CD4-positive, alpha-beta T cell treated with Interferon alpha-2 for 1 hour (primary cell): ENCODE data around the gene GHR.
"Not testable (repeated sequence)": the region's sequence is repeated elsewhere in the genome, so short reads cannot be mapped to it uniquely, and the experiment has no call there.

Experiments
- DNase-seq, 2 donors: peaks; one replicate each; pipeline ENCODE4 v3.0.0-alpha.2; 2020 to 2022

GHR gene

DNA sequence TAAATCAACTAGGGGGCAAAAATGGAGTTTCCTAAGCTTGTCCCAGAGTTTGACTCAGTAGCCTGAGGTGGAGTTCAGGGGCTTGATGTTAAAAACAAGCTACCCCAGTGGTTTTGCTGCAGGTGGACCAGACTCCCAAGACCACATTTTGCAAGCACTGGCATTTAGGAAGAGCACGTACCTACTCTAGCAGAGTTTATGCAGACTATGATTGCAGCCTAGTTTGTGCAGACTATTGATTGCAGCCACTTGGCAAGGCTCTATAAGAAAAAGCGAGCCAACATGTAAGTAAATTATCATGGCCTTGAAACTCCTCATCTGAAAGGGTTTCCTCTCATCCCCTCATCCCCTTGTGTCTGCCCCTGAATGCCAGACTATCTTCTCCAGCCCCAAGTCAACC, 231.4 kb downstream of the GHR start:
- no peak for DNase-seq

DNA sequence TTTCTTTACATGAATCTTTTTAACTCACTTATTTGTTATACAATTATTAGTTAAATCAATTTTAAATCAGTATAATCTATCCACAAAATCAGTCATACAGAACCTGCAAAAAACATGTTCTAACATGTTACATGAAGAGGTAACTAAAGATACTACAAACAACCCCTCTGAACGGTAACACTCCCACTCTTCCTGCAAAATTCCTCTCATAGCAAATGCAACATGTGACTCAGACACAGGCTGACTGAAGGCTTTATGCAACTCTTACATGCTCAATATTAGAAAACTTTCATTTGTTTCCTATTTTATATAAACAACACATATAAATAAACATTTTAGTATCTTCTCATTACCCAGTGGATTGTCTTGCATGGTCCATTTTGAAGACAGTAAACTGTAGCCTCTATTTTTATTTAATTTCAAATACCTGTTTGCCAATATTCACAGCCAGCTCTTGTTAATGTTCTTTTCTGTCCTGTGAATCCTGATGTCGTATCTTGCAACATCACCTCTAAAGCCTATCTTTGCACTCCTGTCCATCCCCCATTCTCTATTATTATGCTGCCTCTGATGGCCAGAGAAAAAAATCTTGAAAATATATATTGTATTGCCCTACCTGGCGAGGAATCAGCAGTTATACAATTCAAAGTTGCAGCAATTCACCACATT, 232.9 kb downstream of the GHR start:
- no peak for DNase-seq

DNA sequence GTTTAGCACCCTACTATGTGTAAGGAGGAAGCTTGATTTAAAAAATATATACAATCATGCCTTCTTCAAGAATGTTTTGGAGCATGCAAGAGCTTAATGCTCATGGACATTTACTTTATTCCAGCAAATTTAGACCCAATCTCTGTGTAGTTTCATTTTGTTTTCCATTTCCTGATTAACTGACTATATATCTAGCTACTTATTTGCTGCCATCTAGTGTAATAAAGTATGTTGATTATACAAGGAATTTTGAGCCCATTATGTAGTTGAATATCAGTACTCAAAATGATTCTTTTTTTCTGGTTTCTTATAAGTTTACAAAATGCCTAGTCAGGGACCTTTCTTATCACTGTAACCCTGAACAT, 233.4 kb downstream of the GHR start:
- no peak for DNase-seq

DNA sequence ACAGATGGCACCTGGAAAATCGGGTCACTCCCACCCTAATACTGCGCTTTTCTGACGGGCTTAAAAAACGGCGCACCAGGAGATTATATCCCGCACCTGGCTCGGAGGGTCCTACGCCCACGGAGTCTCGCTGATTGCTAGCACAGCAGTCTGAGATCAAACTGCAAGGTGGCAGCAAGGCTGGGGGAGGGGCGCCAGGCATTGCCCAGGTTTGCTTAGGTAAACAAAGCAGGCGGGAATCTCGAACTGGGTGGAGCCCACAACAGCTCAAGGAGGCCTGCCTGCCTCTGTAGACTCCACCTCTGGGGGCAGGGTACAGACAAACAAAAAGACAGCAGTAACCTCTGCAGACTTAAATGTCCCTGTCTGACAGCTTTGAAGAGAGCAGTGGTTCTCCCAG, 236.6 kb downstream of the GHR start:
- not testable (repeated sequence) for DNase-seq

DNA sequence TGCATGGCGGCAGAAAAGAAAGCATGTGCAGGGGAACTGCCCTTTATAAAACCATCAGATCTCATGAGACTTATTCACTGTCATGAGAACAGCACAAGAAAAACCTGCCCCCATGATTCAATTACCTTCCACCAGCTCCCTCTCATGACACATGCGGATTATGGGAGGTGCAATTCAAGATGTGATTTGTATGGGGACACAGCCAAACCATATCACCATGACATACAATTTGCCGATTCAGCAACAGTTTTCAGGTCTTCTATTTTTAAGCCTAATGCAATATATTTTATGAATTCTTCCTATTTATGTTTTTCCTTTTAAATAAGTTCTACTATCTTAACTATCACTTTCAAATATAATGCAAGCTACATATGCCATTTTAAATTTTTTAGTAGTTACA, 242.6 kb downstream of the GHR start:
- DNase-seq, result no peak

DNA sequence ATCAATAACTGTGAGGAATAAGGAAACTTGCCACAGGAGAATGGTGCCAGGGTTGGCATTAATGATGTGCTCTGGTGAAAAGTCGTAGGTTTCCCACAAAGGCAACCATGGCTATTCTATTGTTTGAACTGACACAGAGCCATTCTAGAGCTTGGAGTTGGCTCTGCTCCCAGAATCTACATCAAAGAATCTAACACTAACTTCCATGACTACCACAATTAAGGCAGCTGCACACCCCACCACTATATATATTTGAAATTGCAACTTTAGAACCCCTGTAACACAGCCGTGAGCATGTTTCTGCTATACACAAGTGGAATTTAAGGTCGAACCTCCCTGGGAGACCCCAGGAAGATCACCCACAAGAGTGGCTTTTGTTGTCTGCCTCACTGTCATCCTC, 243.6 kb downstream of the GHR start:
- no peak for DNase-seq

DNA sequence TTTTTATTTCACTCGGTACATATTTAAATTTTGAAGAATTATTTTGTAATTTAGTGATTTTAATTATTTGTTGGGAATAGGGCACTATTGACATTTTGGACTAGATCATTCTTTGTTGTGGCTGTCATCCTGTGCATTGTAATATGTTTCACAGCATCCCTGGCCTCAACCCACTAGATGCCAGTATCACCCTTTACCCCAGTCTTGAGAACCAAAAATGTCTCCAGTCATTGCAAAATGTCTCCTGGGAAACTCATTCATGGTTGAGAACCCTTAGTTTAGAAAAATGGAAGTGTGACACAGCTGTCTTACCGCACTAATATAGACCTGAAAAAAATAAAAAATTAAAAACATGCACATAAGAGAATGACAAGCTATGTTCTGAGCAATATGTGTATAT, 245.0 kb downstream of the GHR start:
- DNase-seq, result no peak

DNA sequence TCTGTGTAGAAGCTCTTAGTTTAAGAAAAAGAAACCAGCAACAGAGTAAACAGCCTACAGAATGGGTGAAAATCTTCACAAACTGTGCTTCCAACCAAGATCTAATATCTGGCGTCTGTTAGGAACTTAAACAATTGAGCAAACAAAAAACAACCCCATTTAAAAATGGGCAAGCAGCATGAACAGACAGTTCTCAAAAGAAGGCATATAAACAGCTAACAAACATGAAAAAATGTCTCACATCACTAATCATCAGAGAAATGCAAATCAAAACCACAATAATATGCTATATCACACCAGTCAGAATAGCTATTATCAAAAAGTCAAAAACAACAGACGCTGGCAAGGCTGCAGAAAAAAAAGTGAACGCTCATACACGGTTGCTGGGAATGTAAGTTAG, 249.7 kb downstream of the GHR start:
- no peak for DNase-seq

DNA sequence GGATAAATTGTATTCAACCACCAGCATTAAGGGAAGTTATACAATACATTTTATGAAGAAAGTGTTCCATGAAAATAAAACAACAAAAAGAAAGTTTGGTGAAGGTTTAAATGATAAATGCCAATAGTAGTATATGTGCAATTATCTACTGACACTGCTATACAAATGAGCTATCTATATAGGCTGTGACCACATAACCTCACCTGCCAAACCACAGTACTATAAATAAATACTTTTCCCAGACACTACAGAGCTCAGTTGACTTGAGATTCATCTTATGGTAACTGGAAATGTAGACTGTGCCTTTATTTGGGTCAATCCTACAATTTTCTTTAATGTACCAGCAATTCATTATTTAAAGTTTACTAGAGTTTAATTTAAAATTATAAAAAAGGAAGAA, 252.4 kb downstream of the GHR start:
- no peak for DNase-seq

DNA sequence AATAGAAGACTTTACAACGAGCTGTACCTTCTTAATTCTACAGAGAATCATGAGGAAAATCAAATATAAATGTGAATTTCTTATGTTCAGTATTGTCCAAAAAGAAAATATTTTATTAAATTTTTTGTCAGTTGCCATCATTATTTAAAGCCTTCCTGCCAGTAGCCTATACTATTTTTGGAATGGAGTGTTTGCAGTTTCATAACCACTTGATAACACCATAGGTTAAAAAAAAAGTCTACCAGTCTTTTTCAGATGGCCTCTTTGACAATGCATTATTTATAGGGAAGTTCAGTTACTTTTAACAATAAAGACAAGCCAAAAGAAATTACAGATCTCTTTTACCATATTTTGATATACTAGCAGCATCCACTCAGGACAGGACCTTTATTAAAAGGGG, 253.1 kb downstream of the GHR start:
- no peak for DNase-seq

DNA sequence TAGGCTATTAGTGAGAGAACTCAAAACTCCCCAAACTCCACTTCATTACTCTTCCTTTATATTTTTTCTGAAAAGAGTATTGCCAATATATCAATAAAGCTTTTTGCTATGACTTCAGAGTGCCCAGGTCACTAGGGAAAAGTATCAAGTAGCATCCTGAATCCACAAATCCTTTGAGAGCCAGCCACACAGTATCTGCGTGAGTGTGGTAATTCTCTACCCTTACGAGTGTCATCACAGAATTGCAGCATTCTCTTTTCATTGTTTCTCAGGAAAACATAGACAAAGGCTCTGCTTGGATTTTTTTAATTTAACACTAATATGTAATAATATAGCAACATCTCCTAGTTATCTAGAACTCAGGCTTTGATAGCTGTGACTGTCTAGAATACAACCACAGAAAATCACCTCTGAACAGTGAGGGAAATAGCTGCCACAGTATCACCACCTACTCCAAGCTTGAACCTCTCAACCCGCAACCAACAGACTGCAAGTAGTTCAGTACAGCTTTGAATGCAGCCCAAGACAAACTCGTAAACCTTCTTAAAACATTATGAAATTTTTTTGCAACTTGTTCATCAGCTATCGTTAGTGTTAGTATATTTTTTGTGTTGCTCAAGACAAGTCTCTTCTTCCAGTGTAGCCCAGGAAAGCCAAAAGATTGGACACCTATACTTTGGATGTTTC, 254.1 kb downstream of the GHR start:
- DNase-seq, result no peak

DNA sequence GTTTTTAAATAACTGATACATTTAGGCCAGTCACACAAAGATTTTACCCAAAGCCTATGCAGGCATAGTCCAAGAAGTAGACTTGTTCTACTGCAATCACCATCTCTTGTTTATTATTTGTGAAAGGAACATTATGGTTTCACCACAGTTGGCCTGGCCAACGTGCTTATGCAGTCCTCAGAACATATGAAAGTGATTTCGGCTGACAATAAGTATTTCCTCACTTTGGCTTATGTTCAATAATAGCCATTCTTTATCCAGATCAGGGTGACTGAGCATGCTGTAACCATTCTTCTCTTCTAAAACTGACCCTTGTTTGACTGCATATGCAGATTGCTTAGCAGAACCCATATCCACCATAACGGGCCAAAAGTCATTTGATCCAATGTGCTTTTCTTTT, 256.8 kb downstream of the GHR start:
- no peak for DNase-seq

DNA sequence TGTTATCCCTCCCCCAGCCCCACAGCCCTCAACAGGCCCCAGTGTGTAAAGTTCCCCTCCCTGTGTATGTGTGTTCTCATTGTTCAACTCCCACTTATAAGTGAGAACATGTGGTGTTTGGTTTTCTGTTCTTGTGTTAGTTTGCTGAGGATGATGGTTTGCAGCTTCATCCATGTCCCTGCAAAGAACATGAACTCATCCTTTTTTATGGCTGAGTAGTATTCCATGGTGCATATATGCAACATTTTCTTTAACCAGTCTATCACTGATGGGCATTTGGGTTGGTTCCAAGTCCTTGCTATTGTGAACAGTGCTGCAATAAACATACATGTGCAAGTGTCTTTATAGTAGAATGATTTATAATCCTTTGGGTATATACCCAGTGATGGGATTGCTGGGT, 261.8 kb downstream of the GHR start:
- not testable (repeated sequence) for DNase-seq

DNA sequence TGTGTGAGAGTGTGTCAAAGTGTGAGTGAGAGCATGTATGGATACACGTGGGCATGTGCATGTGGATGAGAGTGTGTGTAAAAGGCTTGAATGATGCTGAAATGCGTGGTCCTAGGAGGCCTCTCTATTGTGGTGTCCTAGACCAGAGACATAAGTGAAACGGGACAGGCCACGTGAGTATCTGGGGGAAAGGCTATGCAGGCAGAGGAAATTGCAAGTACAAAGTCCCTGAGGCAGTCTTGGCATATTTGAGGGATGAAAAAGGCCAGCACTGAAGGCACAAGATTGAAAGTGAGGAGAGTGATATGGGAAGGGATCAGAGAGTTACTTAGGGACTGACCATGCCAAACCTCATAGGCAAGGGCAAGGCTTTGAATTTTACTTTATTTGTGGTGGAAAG, 266.2 kb downstream of the GHR start:
- no peak for DNase-seq

DNA sequence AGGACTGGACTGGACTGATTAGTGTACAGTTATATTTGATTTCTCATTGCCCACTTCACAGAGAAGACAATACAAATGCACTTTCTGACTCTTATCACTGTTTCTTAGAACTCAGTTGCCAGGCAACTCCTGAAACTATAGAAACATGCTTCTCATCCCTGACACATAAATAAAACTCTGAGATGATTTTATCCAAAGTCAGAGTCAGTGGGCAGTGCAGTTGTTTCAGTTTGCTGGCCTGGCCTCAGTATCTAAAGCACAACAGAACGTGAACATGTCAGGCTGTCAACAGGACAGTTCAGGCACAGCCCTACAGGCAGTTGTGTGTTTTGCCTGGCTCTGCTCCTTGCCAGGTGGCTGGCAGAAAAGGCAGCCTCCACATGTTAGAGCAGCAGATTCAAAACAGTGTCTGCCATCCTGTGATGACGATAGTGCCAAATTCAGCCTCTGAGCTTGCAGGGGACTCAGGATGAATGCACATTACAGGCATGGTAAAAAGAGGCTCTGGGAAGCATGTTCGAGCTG, 268.2 kb downstream of the GHR start:
- DNase-seq, result no peak

DNA sequence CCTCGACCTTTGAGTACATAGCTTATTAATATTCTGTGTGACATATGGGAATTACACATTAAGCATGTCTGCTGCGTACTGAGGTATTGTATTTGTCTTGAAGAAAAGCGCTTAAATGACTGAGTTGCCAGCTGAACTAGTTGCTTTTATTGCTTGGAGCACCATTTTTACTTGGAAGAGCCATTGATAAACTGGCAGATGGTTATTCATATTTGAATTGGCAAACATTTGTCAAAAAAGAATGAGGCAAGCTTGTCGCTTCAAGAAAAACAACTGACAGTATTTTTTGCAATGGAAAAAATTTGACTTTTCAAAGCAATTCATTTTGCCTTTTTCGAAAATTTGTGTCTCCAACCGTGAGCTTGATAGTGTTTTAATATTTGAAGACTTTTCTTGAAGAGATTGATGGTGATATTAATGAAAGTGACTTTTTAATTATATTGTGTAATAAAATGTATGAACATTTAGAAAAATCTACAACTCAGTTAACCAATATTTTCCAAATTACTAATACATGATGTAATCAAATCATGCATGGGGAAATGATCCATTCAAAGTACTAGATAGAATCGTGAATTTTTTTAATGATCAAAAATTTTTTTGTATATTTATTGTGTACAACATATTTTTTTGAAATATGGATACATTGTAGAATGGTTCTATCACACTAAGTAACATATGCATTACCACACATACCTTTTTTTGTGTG, 278.3 kb downstream of the GHR start:
- no peak for DNase-seq

DNA sequence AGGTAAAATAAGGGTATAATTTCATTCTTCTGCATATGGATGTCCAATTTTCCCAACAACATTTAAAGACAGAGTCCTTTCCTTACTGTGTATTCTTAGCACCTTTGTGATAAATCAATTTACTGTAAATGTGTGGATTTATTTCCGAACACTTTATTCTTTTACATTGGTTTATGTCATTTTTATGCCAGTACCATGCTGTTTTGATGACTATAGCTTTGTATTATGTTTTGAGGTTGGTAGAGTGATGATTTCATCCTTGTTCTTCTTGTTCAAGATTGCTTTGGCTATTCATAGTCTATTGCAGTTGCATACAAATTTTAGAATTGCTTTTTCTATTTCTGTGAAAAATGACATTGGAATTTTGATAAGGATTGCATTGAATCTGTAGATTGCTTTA, 280.0 kb downstream of the GHR start:
- DNase-seq, result no peak

DNA sequence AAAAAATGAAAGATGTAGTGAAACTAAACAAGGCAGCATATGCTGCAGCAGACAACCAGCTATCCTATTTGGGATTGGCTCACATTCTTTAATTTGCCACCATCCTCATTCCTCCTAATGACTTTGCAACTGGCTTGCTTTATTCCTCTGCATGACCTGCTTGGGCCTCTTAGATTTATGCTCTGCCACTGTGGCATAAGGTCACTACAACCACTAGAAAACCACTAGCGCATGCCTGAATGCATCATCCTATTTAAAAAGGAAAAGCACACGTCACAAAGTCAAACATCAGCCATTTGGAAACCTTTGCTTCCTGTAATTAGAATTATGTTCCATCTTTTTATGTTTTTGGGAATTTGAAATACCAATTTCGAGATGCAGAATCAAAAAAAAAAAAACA, 292.5 kb downstream of the GHR start:
- no peak for DNase-seq

DNA sequence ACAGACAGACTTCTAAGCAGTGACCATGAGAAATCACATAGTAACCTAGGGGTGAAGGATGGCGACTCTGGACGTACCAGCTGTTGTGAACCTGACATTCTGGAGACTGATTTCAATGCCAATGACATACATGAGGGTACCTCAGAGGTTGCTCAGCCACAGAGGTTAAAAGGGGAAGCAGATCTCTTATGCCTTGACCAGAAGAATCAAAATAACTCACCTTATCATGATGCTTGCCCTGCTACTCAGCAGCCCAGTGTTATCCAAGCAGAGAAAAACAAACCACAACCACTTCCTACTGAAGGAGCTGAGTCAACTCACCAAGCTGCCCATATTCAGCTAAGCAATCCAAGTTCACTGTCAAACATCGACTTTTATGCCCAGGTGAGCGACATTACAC, 295.4 kb downstream of the GHR start:
- peak in 1 of 2 donors; percentile 28 for DNase-seq

DNA sequence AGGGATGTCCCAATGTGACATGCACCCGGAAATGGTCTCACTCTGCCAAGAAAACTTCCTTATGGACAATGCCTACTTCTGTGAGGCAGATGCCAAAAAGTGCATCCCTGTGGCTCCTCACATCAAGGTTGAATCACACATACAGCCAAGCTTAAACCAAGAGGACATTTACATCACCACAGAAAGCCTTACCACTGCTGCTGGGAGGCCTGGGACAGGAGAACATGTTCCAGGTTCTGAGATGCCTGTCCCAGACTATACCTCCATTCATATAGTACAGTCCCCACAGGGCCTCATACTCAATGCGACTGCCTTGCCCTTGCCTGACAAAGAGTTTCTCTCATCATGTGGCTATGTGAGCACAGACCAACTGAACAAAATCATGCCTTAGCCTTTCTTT, 295.8 kb downstream of the GHR start:
- DNase-seq, result peak in 1 of 2 donors; percentile 2

DNA sequence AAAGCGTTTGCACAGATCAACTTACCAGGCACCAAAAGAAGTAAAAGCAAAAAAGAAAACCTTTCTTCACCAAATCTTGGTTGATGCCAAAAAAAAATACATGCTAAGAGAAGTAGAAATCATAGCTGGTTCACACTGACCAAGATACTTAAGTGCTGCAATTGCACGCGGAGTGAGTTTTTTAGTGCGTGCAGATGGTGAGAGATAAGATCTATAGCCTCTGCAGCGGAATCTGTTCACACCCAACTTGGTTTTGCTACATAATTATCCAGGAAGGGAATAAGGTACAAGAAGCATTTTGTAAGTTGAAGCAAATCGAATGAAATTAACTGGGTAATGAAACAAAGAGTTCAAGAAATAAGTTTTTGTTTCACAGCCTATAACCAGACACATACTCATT, 297.0 kb downstream of the GHR start:
- DNase-seq, result peak in 1 of 2 donors; percentile 17

DNA sequence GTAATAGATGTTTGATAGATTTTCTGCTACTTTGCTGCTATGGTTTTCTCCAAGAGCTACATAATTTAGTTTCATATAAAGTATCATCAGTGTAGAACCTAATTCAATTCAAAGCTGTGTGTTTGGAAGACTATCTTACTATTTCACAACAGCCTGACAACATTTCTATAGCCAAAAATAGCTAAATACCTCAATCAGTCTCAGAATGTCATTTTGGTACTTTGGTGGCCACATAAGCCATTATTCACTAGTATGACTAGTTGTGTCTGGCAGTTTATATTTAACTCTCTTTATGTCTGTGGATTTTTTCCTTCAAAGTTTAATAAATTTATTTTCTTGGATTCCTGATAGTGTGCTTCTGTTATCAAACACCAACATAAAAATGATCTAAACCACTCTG, 298.2 kb downstream of the GHR start:
- no peak for DNase-seq

DNA sequence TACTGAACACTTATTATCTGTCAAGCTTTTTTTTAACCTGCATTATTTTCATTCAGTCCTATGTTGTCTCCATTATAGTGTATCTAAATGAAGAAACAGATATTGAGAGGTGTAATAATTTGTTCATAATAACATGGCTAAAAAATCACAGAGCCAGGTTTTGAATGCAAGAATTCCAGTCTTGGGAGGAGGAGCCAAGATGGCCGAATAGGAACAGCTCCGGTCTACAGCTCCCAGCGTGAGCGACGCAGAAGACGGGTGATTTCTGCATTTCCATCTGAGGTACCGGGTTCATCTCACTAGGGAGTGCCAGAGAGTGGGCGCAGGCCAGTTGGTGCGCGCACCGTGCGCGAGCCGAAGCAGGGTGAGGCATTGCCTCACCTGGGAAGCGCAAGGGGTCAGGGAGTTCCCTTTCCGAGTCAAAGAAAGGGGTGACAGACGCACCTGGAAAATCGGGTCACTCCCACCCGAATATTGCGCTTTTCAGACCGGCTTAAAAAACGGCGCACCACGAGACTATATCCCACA, 311.4 kb downstream of the GHR start:
- DNase-seq, result not testable (repeated sequence)

DNA sequence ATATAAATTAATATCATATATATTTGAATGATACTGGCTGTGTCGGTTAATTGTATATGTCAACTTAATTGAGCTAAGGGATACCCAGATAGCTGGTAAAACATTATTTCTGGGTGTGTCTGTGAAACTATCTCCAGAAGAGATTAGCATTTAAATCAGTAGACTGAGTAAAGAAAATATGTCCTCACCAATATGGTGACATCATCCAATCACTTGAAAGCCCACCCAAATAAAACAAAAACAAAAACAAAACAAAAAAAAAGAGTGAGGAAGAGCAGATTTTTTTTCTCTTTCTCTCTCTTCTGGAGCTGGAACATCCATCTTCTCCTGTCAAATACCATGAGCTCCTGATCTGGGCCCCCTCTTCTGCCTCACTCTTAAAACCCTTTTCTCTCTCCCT, 317.7 kb downstream of the GHR start:
- no peak for DNase-seq
